ENCODE data around the gene SLC44A4.
A peak's percentile ranks its signal among the peaks of the same experiment; 100 is the strongest.
"Not testable (repeated sequence)": the region's sequence is repeated elsewhere in the genome, so short reads cannot be mapped to it uniquely, and the experiment has no call there.

Gene SLC44A4

DNA sequence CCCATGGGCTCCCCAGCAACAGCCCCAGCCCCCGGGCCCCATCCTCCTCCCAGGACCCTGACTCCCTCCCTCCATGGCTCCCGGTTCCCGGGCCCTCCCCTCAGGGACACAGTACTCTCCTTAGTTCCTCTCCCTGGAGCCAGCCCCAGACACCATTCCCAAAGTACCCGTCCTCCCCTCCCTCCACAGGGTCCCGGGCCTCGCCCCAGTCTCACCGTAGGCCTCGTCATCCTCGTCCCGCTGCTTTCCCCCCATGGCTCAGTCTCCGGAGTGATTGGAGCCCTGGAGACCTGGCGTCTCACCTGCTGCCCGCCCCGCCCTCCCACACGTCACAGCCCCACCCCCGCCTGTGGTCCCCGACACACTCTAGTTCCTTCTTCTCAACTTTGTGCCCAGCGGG, at the start of gene SLC44A4:
Gene SLC44A4 (minus strand): TSS at position 272 of the 400 bp plus-strand sequence. CDS start 17 bp downstream, at position 255.
- in situ Hi-C loops (cut with MboI; ENCODE audit: low pct_unique_long_range_greater_than_20kb, low sequenced_read_pairs): no loop called here

GRCh38 chr6:31928672-31928939, 49.8 kb upstream of the SLC44A4 start:
- in situ Hi-C loops (cut with MboI; ENCODE audit: low pct_unique_long_range_greater_than_20kb, low sequenced_read_pairs): no loop called here
- DNase-seq: no peak

More for the DNA sequence above, at the start of gene SLC44A4:
- no peak for DNase-seq

DNA sequence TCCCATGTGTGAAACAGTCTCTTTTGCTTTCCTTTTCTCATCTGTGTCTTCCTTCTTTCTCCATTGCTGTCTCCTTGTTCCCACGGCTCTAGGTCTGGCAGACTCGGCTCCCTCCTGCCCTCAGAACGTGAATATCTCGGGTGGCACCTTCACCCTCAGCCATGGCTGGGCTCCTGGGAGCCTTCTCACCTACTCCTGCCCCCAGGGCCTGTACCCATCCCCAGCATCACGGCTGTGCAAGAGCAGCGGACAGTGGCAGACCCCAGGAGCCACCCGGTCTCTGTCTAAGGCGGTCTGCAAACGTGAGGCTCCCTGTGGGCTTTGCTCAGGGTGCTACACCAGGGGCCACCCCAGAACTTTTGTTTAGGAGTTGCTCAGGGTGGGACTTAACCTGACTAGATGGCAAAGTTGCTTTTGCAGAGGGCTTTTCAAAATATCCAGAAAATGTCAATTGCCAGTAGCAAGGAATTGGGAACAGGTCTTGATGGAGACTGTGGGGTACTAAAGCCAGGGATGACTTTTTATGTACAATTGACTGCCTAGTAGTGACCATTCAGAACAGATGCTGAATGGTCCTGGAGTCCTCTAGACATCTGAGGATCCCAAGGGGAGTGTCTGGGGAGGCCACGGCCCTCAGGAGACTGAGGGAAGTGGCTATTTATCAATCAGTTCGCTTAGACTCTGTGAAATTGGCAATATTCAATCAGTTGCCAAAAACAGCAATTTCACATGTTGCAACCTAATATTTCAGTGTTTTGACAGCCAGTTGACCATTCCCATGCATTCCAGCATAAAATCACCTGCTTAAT, 49.3 kb upstream of the SLC44A4 start:
- in situ Hi-C loops (cut with MboI; ENCODE audit: low pct_unique_long_range_greater_than_20kb, low sequenced_read_pairs): no loop called here
- DNase-seq: no peak

GRCh38 chr6:31927242-31927862, 48.6 kb upstream of the SLC44A4 start, which contains the start of gene C2:
Gene C2 (plus strand): TSS chr6:31927717. CDS start chr6:31927753, 36 bp downstream.
- no peak for DNase-seq
- in situ Hi-C loops (cut with MboI; ENCODE audit: low pct_unique_long_range_greater_than_20kb, low sequenced_read_pairs): no loop called here

GRCh38 chr6:31922942-31923341, 44.1 kb upstream of the SLC44A4 start:
- in situ Hi-C loops (cut with MboI; ENCODE audit: low pct_unique_long_range_greater_than_20kb, low sequenced_read_pairs): no loop called here
- DNase-seq: peak; percentile 39

DNA sequence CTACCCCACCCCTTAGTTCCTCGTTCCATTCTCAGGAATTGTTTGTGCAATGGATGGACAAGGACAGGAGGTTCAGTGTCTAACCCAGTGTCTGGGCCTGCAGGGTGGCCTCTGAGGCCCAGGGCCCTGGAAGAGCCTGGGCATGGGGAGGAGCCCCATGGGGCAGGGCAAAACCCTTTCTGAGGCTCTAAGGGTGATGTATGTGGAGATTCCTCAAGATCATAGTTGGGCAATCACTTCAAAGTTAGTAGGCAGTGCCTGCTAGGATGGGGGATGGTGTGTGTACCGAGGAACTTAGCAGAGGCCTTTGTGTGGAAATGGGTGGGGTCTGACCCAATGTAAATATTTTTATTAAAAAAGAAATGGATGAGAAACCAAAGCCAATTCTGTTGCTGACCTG, 42.0 kb upstream of the SLC44A4 start:
- DNase-seq: no peak
- in situ Hi-C loops (cut with MboI; ENCODE audit: low pct_unique_long_range_greater_than_20kb, low sequenced_read_pairs): no loop called here

GRCh38 chr6:31919624-31920303, 41.0 kb upstream of the SLC44A4 start:
- no peak for DNase-seq
- in situ Hi-C loops (cut with MboI; ENCODE audit: low pct_unique_long_range_greater_than_20kb, low sequenced_read_pairs): no loop called here

- in situ Hi-C loops (cut with MboI; ENCODE audit: low pct_unique_long_range_greater_than_20kb, low sequenced_read_pairs): no loop called here
Observed at GRCh38 chr6:31918069-31918720, 39.4 kb upstream of the SLC44A4 start.

DNA sequence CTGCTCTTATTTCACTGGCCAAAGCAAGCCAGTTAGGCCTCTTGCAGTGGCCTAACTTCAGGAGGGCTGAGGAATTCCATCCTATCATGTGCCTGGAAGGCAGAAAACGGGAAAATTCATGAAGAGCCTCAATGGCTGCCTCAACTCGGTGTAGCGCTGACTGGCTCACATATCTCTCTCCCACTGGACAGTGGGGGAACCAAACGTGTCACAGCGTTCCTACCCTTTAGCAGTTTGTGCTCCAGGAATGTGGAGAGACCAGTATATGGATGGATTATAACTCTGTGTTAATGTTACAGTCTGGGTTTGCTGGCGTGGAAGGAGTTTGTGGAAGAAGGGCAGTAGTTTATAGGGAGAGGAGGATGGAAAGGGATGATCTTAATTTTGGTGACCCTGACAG, 37.0 kb upstream of the SLC44A4 start:
- in situ Hi-C loops (cut with MboI; ENCODE audit: low pct_unique_long_range_greater_than_20kb, low sequenced_read_pairs): no loop called here
- DNase-seq: no peak

More at GRCh38 chr6:31918069-31918720, 39.4 kb upstream of the SLC44A4 start:
- DNase-seq: no peak

- DNase-seq: no peak
Observed at GRCh38 chr6:31915351-31915750, 36.6 kb upstream of the SLC44A4 start.

DNA sequence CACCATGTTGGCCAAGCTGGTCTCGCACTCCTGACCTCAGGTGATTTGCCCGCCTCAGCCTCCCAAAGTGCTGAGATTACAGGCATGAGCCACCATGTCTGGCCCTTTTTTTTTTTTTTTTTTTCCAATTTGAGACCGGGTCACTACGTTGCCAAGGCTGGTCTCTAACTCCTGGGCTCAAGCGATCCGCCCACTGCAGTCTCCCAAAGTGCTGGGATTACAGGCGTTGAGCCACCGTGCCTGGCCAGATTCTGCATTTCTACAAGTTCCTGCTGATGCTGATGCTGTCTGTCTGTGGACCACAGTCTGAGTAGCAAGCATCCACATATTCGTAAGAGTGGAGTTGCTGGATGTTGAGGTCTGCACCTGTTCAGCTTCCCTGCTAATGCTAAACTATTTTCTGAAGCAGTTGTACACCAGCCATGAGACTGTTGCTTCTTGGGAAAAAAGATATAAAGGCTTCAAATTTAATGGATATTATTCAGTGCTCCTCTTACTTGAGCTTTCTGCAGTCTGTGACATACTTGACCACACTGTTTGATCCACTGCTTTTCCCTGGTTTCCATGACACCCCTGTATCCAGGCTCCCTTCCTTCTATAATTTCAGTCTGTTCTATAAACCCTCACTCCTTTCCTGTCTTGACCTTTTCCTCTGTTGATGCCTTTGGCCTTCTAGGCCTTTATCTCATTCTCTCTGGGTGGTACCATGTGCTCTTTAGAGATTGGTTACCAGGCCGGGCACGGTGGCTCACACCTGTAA, 33.2 kb upstream of the SLC44A4 start:
- in situ Hi-C loops (cut with MboI; ENCODE audit: low pct_unique_long_range_greater_than_20kb, low sequenced_read_pairs): no loop called here
- DNase-seq: no peak

More at GRCh38 chr6:31915351-31915750, 36.6 kb upstream of the SLC44A4 start:
- in situ Hi-C loops (cut with MboI; ENCODE audit: low pct_unique_long_range_greater_than_20kb, low sequenced_read_pairs): no loop called here

GRCh38 chr6:31909298-31909697, 30.5 kb upstream of the SLC44A4 start:
- DNase-seq; in situ Hi-C loops (cut with MboI; ENCODE audit: low pct_unique_long_range_greater_than_20kb, low sequenced_read_pairs): not testable (repeated sequence)

GRCh38 chr6:31908791-31909190, 30.0 kb upstream of the SLC44A4 start:
- in situ Hi-C loops (cut with MboI; ENCODE audit: low pct_unique_long_range_greater_than_20kb, low sequenced_read_pairs): no loop called here
- DNase-seq: no peak

- in situ Hi-C loops (cut with MboI; ENCODE audit: low pct_unique_long_range_greater_than_20kb, low sequenced_read_pairs); DNase-seq: not testable (repeated sequence)
Observed at GRCh38 chr6:31908255-31908654, 29.5 kb upstream of the SLC44A4 start.

DNA sequence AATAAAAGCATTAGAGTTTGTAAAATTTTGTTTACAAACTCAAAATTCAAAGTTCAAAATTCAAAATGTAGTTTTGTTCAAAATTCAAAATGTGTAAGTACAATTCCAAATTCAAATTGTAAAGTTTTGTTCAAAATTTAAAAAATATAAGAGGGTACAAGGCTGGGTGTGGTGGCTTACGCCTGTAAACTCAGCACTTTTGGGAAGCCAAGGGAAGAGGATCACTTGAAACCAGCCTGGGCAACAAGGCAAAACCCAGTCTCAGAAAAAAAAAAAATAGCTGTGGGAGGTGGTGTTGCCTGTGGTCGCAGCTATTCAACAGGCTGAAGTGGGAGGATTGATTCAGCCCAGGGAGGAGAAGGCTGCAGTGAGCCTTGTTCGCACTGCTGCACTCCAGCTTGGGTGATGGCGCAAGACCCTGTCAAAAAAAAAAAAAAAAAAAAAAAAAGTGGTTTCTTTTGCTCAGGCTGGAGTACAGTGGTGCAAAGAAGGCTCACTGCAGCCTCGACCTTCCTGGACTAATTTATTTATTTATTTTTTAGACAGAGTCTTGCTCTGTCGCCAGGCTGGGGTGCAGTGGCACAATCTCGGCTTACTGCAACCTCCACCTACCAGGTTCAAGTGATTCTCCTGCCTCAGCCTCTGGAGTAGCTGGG, 28.5 kb upstream of the SLC44A4 start:
- in situ Hi-C loops (cut with MboI; ENCODE audit: low pct_unique_long_range_greater_than_20kb, low sequenced_read_pairs): no loop called here
- peak; percentile 96 for DNase-seq

DNA sequence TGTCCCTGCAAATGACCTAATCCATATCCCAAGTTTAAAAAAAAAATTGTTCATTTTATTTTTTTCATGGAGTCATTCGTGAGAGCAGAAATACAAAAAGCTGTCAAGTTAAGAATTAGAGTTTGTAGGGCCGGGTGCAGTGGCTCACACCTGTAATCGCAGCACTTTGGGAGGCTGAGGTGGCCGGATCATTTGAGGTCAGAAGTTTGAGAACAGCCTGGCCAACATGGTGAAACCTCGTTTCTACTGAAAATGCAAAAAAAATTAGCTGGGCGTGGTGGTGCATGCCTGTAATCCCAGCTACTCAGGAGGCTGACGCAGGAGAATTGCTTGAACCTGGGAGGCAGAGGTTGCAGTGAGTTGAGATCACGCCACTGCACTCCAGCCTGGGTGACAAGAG, 27.9 kb upstream of the SLC44A4 start:
- in situ Hi-C loops (cut with MboI; ENCODE audit: low pct_unique_long_range_greater_than_20kb, low sequenced_read_pairs); DNase-seq: not testable (repeated sequence)

DNA sequence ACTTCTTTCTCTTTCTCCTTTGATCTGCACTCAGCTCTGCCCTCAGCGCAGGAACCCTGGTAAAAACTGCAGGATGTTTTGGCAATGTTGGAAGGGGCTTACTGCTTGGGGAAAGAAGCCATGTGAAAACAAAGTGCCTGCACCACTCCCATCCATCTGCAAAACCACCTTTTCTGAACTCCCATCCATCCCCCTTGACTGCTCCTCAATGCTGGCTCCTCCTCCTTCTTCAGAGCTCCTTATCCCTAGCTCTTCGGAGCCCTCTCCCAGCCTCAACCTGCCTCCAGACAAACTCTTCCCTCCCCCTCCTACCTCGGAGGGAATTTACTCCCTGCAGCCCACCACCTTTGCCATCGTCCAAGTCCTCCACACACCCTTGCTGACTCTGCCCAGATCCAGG, 27.3 kb upstream of the SLC44A4 start:
- no peak for DNase-seq
- in situ Hi-C loops (cut with MboI; ENCODE audit: low pct_unique_long_range_greater_than_20kb, low sequenced_read_pairs): no loop called here

- DNase-seq: no peak
- in situ Hi-C loops (cut with MboI; ENCODE audit: low pct_unique_long_range_greater_than_20kb, low sequenced_read_pairs): no loop called here
Observed at GRCh38 chr6:31905041-31905440, 26.2 kb upstream of the SLC44A4 start.

Data from KBM-7 (cell line).